HG02852 (cell line): ENCODE measurements around the gene PTMA.

Source experiments
- ATAC-seq: cut with Tn5 transposase; IDR thresholded peaks from one replicate; pipeline ENCODE4 v1.9.1; 2021; ENCODE audit warnings: mild to moderate bottlenecking, moderate library complexity; ENCODE audit not compliant: unreplicated experiment

The PTMA gene

GRCh38 chr2:231674587-231675338, 33.6 kb upstream of the PTMA start:
- peak; percentile 31 for ATAC-seq

GRCh38 chr2:231676243-231676642, 32.1 kb upstream of the PTMA start:
- ATAC-seq = no peak

GRCh38 chr2:231677632-231678104, 30.7 kb upstream of the PTMA start:
- no peak for ATAC-seq

- ATAC-seq = no peak
These were observed 28.4 kb upstream of the PTMA start for GRCh38 chr2:231679908-231680284.

- ATAC-seq = peak; percentile 23
These were observed 27.9 kb upstream of the PTMA start for GRCh38 chr2:231680285-231680991.

- ATAC-seq = peak; percentile 78
These were observed 27.1 kb upstream of the PTMA start for GRCh38 chr2:231680992-231681852.

- no peak for ATAC-seq
These were observed 25.6 kb upstream of the PTMA start for GRCh38 chr2:231682603-231683291.

- ATAC-seq = no peak
These were observed 24.8 kb upstream of the PTMA start for GRCh38 chr2:231683292-231684235.

GRCh38 chr2:231684314-231685223, 23.8 kb upstream of the PTMA start:
- ATAC-seq = no peak

- ATAC-seq = no peak
These were observed 22.8 kb upstream of the PTMA start for GRCh38 chr2:231685349-231686191.

- no peak for ATAC-seq
These were observed 21.9 kb upstream of the PTMA start for GRCh38 chr2:231686192-231687100.

- peak; percentile 72 for ATAC-seq
These were observed 21.0 kb upstream of the PTMA start for GRCh38 chr2:231687133-231687852.

- no peak for ATAC-seq
These were observed 20.4 kb upstream of the PTMA start for GRCh38 chr2:231687961-231688360.

- no peak for ATAC-seq
These were observed 19.6 kb upstream of the PTMA start for GRCh38 chr2:231688719-231689118.

- no peak for ATAC-seq
These were observed 19.0 kb upstream of the PTMA start for GRCh38 chr2:231689124-231689893.
